Measurements from ENCODE around the gene CYP21A2.
"Not testable (repeated sequence)": the region's sequence is repeated elsewhere in the genome, so short reads cannot be mapped to it uniquely, and the experiment has no call there.

- not testable (repeated sequence) for TF ChIP-seq CTCF (conservative IDR thresholded peaks at IDR 0.05 in 1 of 2, IDR thresholded peaks at IDR 0.05 in 1 of 2; ENCODE audit: extremely low read depth in 1 of 2, insufficient read depth in 1 of 2, low read depth in 1 of 2, low read length in 2 of 2); EZH2 (IDR thresholded peaks at IDR 0.05; ENCODE audit: borderline replicate concordance, low read length)
These were observed 29.6 kb upstream of the CYP21A2 start for GRCh38 chr6:32008616-32009015.

Data from mammary epithelial cell (primary cell).